HepG2 (cell line): ENCODE results near the gene GRK5. TPM values are rescaled to one million over a fixed set of nuclear protein-coding genes. Genes with fewer than 3 reads are reported as not detected.
A peak's percentile ranks its signal among the peaks of the same experiment; 100 is the strongest.

Experiments used
- ESRRA ChIP-seq: sonication (generic); formaldehyde crosslinking; IDR thresholded peaks from 2 replicates; pipeline ENCODE4 v1.5.1; 2020; ENCODE audit warnings: mild to moderate bottlenecking, low read depth, missing genetic modification reagents
- FOXK1 ChIP-seq: sonication (generic); formaldehyde crosslinking; IDR thresholded peaks from 2 replicates; pipeline ENCODE4 v1.4.0; 2020; ENCODE audit warnings: low read depth, missing genetic modification reagents, borderline replicate concordance
- FOXP1 ChIP-seq, 2 experiments: fragments of 450-650 bp in 1 of 2; IDR thresholded peaks; 2 replicates each; pipeline ENCODE4 v1.6.1; 2017 to 2018; ENCODE audit warnings: antibody characterized with exemption in 1 of 2
- HMGA1 ChIP-seq: sonication (generic); formaldehyde crosslinking; conservative IDR thresholded peaks from 2 replicates; pipeline ENCODE4 v1.4.0; 2020; ENCODE audit warnings: missing genetic modification reagents
- JARID2 ChIP-seq: sonication (generic); formaldehyde crosslinking; IDR thresholded peaks from 2 replicates; pipeline ENCODE4 v1.8.1; 2023; ENCODE audit warnings: missing genetic modification reagents, inconsistent platforms; ENCODE audit not compliant: insufficient replicate concordance
- MXI1 ChIP-seq: IDR thresholded peaks from 3 replicates; pipeline ENCODE4 v1.6.1; 2012; ENCODE audit warnings: low read depth, low read length, inconsistent platforms, borderline replicate concordance
- NFRKB ChIP-seq: fragments of 450-650 bp; IDR thresholded peaks from 2 replicates; pipeline ENCODE4 v1.6.1; 2017
- NKX3-1 ChIP-seq: sonication (generic); formaldehyde crosslinking; IDR thresholded peaks from 2 replicates; pipeline ENCODE4 v1.5.0; 2020; ENCODE audit warnings: missing genetic modification reagents
- RXRA ChIP-seq: sonication (generic); formaldehyde crosslinking; IDR thresholded peaks from 2 replicates; pipeline ENCODE4 v1.5.1; 2020; ENCODE audit warnings: missing genetic modification reagents
- SNAI1 ChIP-seq: sonication (generic); formaldehyde crosslinking; IDR thresholded peaks from 2 replicates; pipeline ENCODE4 v1.5.0; 2020; ENCODE audit warnings: mild to moderate bottlenecking, missing genetic modification reagents, borderline replicate concordance
- STAG1 ChIP-seq: sonication (generic); formaldehyde crosslinking; IDR thresholded peaks from 2 replicates; pipeline ENCODE4 v1.4.0; 2020; ENCODE audit warnings: missing genetic modification reagents
- TOPORS ChIP-seq: sonication (generic); formaldehyde crosslinking; IDR thresholded peaks from 2 replicates; pipeline ENCODE4 v1.8.0; 2023; ENCODE audit warnings: mild to moderate bottlenecking, missing genetic modification reagents
- YY1 ChIP-seq: IDR thresholded peaks from 2 replicates; pipeline ENCODE4 v1.6.1; 2011; ENCODE audit warnings: low read length, low read depth, moderate library complexity, mild to moderate bottlenecking; ENCODE audit not compliant: insufficient read depth, insufficient replicate concordance
- ZBTB42 ChIP-seq: sonication (generic); formaldehyde crosslinking; IDR thresholded peaks from 2 replicates; pipeline ENCODE4 v1.5.0; 2020; ENCODE audit warnings: mild to moderate bottlenecking, missing genetic modification reagents
- ZNF724P ChIP-seq: sonication (generic); formaldehyde crosslinking; IDR thresholded peaks from 2 replicates; pipeline ENCODE4 v1.8.0; 2022; ENCODE audit warnings: missing genetic modification reagents, borderline replicate concordance
- ZNF746 ChIP-seq: sonication (generic); formaldehyde crosslinking; IDR thresholded peaks from 2 replicates; pipeline ENCODE4 v1.8.0; 2022; ENCODE audit warnings: mild to moderate bottlenecking, missing genetic modification reagents
- polyA plus RNA-seq, 8 experiments: library from polyadenylated mRNA; depleted of rRNA in 3 of 8; stranded (reverse) in 7 of 8; unstranded in 1 of 8; fragments of >200 nt; fragmentation: Illumina TruSeq in 4 of 8; extraction: Trizol in 4 of 8; gene quantifications; 2 replicates each; pipeline versions ENCODE4 v1.2.1 to v1.2.3, GENCODE V29; 2011 to 2016; ENCODE audit warnings: low read depth in 4 of 8, missing spikeins in 1 of 8, mixed read lengths in 1 of 8; ENCODE audit not compliant: insufficient read depth in 1 of 8
- total RNA-seq, 5 experiments: library from RNA; depleted of rRNA; stranded (reverse); fragments of >200 nt; fragmentation: Illumina TruSeq; extraction: Trizol; gene quantifications; 2 replicates each; pipeline ENCODE4 v1.2.3, GENCODE V29; 2016; ENCODE audit warnings: low read depth in 1 of 5
- TF ChIP-seq, protein P1 (sequence below): sonication (generic); formaldehyde crosslinking; IDR thresholded peaks from 2 replicates; pipeline ENCODE4 v1.4.0; 2020; ENCODE audit warnings: missing genetic modification reagents, borderline replicate concordance
- TF ChIP-seq, protein P2 (sequence below): sonication (generic); formaldehyde crosslinking; IDR thresholded peaks from 2 replicates; pipeline ENCODE4 v1.8.0; 2022; ENCODE audit warnings: missing genetic modification reagents, mild to moderate bottlenecking, moderate library complexity, borderline replicate concordance
- TF ChIP-seq, protein P3 (sequence below): sonication (generic); formaldehyde crosslinking; IDR thresholded peaks from 2 replicates; pipeline ENCODE4 v1.8.0; 2022; ENCODE audit warnings: missing genetic modification reagents, mild to moderate bottlenecking, borderline replicate concordance

Gene GRK5
- total and polyA plus RNA-seq, 2 of the 13 experiments (the other 11 are each of a cell fraction or from before 2014, with no cell fraction given), result 10.4 to 12.6 TPM

DNA sequence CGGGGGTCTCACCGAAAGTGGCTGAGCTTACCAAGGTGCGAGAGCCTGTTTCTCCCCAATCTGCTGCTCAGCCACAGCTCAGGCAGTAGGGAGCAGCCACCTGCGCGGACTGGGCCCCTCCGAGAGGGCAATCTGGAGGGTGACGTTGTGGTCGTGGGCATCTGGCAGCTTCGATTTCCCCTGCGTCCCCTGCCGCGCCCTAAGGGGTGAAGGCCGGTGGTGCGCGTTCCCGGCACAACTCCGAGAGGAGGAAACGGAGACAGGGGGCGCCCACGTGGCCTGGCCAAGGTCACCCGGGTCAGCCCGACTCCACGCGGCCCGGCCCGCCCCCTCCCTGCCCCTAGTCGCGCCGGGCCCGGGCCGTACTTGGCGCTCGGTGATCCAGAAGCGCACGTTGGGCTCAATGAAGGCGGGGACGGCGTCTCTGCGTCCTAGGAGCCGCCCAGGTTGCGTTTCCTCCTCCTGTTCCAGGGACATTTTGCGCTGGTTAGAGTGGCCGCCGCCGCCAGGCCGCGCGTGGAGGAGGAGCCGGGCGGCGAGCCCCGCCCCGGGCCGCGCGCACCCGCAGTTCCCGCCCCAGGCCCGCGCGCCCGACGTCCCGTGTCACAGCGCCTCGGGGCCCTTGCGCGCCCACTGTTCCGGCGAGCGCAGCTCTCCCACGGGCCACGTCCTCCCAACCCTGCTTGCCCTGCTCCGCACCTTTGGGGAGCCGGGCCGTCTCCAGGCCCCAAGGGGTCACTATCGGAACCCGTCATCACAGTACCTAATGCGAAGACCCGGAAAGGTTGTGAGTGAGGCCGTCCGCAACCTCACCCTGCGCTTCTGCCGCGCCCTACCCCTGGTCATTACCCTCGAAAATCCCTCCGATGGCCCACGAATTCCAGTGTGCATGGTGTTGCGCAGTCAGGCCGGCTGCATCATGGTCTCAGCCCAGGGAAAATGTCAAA, 41.9 kb upstream of the GRK5 start, which contains the start of gene SFXN4 (continued):
- TF ChIP-seq YY1 (no peak), STAG1 (CRISPR knock-in tag) (0 out of 2 replicates have a peak, but pooled peaks have one; percentile 5), ZNF724P (CRISPR knock-in tag) (no peak; the same call in 1 of the 2 replicates), ESRRA (peak; percentile 99), ZBTB42 (CRISPR knock-in tag) (0 out of 2 replicates have a peak, but pooled peaks have one; percentile 41), JARID2 (CRISPR knock-in tag) (peak; percentile 72), RXRA (peak; percentile 80; the same call in 1 of the 2 replicates), NKX3-1 (CRISPR knock-in tag) (no peak; the same call in 1 of the 2 replicates), FOXP1 (IDR thresholded peaks at IDR 0.05) (no peak), FOXP1 (CRISPR knock-in tag; IDR thresholded peaks at IDR 0.05) (no peak), FOXK1 (CRISPR knock-in tag) (peak; percentile 43; the same call in 1 of the 2 replicates), NFRKB (no peak), MXI1 (peak; percentile 91; the same call in 2 of the 3 replicates), ZNF746 (CRISPR knock-in tag) (peak; percentile 58; the same call in 1 of the 2 replicates), SNAI1 (CRISPR knock-in tag) (peak; percentile 26; the same call in 1 of the 2 replicates), TOPORS (peak; percentile 14; the same call in 1 of the 2 replicates), HMGA1 (CRISPR knock-in tag) (no peak)
- TF ChIP-seq, protein P1, sequence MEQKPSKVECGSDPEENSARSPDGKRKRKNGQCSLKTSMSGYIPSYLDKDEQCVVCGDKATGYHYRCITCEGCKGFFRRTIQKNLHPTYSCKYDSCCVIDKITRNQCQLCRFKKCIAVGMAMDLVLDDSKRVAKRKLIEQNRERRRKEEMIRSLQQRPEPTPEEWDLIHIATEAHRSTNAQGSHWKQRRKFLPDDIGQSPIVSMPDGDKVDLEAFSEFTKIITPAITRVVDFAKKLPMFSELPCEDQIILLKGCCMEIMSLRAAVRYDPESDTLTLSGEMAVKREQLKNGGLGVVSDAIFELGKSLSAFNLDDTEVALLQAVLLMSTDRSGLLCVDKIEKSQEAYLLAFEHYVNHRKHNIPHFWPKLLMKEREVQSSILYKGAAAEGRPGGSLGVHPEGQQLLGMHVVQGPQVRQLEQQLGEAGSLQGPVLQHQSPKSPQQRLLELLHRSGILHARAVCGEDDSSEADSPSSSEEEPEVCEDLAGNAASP, result peak; percentile 72
- TF ChIP-seq, protein P2, sequence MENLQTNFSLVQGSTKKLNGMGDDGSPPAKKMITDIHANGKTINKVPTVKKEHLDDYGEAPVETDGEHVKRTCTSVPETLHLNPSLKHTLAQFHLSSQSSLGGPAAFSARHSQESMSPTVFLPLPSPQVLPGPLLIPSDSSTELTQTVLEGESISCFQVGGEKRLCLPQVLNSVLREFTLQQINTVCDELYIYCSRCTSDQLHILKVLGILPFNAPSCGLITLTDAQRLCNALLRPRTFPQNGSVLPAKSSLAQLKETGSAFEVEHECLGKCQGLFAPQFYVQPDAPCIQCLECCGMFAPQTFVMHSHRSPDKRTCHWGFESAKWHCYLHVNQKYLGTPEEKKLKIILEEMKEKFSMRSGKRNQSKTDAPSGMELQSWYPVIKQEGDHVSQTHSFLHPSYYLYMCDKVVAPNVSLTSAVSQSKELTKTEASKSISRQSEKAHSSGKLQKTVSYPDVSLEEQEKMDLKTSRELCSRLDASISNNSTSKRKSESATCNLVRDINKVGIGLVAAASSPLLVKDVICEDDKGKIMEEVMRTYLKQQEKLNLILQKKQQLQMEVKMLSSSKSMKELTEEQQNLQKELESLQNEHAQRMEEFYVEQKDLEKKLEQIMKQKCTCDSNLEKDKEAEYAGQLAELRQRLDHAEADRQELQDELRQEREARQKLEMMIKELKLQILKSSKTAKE (CRISPR knock-in tag), result 0 out of 2 replicates have a peak, but pooled peaks have one; percentile 18
- TF ChIP-seq, protein P3, sequence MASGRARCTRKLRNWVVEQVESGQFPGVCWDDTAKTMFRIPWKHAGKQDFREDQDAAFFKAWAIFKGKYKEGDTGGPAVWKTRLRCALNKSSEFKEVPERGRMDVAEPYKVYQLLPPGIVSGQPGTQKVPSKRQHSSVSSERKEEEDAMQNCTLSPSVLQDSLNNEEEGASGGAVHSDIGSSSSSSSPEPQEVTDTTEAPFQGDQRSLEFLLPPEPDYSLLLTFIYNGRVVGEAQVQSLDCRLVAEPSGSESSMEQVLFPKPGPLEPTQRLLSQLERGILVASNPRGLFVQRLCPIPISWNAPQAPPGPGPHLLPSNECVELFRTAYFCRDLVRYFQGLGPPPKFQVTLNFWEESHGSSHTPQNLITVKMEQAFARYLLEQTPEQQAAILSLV (CRISPR knock-in tag), result peak; percentile 52; the same call in 1 of the 2 replicates
